Stimulated activated CD8-positive, alpha-beta memory T cell treated with anti-CD3 and anti-CD28 coated beads, Interleukin-15, amount 100 ng/mL, for 48 hours (primary cell): Measurements from ENCODE around the gene AK4.

Source experiments
- DNase-seq, 2 donors: peaks; one replicate each; pipeline ENCODE4 v3.0.0-alpha.2; 2020; ENCODE audit warnings: low read depth in 2 of 2

AK4 gene

DNA sequence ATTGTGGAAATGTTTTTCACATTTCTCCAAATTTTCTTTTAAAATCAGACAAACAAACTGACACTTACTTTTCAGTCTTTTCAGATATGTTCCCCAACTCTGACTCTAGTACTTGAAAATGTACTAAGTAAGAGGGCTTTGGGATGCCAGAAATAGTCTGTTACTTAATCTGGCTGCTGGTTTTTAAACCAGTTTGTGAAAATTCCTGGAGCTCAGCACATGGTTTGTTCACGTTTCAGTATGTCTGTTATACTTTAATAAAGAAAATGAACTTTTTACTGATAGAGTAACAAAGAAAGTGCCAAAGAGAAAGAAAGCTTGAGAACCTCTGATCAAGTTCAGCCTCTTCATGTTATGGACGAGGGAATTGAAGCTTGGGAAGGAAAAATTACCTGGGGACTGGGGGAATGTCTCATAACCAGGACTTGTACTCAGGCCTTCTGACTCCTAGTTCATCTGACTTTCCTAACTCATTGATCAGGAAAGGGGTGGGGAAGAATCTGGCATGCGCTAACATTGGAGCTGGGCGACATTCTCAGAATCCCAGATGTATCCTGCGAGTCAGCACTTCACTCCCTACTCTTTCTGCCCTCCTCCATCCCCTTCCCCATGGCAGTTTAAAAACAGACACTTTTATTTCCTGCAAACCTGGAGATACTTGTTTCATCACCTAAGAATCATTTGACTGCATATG lies 130.5 kb downstream of the AK4 start:
- DNase-seq, result no peak

DNA sequence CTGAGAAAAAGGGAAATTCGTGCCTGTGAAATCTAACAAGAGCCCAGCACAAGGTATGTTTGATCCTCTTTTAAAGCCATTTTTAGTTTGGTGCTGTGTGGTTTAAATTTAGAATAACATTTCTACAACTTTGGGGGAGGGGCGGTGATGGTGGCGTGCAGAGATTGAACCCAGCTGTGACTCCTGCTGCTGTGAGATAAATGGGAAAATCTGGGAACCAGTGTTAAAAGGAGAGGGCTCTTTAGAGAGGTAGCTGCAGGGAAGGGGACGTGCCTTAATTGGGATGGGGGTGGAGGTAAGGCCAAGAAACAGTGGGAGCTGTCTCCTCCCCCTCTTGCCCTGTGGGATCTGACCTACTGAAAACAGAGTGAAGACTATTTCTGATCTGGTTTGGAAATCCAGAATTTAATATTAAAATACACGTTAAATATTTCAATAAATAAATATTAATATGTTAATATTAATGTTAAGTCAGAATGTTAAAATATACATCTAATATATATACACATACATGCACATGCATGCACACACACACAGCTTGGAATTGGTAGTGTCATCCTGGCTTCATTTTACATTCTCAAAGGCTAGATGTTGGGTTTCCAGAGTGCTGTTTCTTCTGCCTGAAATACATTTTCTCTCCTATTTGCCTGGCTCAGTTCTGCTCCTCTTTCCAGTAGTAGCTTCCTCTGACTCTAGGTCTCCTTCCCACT lies 131.2 kb downstream of the AK4 start:
- no peak for DNase-seq
